Measurements from ENCODE around the gene ROBO2. TPM values are rescaled to one million over a fixed set of nuclear protein-coding genes. Genes with fewer than 3 reads are reported as not detected.

Gene ROBO2
- total RNA-seq, 1 donor from 2014 or later, result 22.7 TPM

GRCh38 chr3:77142578-77142977 lies 102.7 kb downstream of the ROBO2 start:
- Mint-ChIP-seq H3K36me3 (no peaks in the 10 kb centered on the region), H3K27me3 (no peaks in the 10 kb centered on the region), H3K4me1 (ENCODE audit: unreplicated experiment) (peaks cover 9% of the 10 kb centered on the region), H3K9me3 (no peaks in the 10 kb centered on the region), H3K4me3 (no peak overlapping the region), H3K27ac (no peak overlapping the region)
- no peak for DNase-seq (ENCODE audit: extremely low spot score, unreplicated experiment)
- TF ChIP-seq, protein P1, sequence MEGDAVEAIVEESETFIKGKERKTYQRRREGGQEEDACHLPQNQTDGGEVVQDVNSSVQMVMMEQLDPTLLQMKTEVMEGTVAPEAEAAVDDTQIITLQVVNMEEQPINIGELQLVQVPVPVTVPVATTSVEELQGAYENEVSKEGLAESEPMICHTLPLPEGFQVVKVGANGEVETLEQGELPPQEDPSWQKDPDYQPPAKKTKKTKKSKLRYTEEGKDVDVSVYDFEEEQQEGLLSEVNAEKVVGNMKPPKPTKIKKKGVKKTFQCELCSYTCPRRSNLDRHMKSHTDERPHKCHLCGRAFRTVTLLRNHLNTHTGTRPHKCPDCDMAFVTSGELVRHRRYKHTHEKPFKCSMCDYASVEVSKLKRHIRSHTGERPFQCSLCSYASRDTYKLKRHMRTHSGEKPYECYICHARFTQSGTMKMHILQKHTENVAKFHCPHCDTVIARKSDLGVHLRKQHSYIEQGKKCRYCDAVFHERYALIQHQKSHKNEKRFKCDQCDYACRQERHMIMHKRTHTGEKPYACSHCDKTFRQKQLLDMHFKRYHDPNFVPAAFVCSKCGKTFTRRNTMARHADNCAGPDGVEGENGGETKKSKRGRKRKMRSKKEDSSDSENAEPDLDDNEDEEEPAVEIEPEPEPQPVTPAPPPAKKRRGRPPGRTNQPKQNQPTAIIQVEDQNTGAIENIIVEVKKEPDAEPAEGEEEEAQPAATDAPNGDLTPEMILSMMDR (conservative IDR thresholded peaks at IDR 0.05), result no peak

- Mint-ChIP-seq H3K36me3 (no peaks in the 10 kb centered on the region), H3K4me1 (ENCODE audit: unreplicated experiment) (peaks cover 12% of the 10 kb centered on the region), H3K27ac (no peak overlapping the region), H3K27me3 (peaks cover 6% of the 10 kb centered on the region), H3K9me3 (no peaks in the 10 kb centered on the region), H3K4me3 (no peak overlapping the region)
- DNase-seq (ENCODE audit: extremely low spot score, unreplicated experiment), result no peak
- TF ChIP-seq, protein P1 (conservative IDR thresholded peaks at IDR 0.05), result no peak
Observed at GRCh38 chr3:77146004-77146403, 106.1 kb downstream of the ROBO2 start.

DNA sequence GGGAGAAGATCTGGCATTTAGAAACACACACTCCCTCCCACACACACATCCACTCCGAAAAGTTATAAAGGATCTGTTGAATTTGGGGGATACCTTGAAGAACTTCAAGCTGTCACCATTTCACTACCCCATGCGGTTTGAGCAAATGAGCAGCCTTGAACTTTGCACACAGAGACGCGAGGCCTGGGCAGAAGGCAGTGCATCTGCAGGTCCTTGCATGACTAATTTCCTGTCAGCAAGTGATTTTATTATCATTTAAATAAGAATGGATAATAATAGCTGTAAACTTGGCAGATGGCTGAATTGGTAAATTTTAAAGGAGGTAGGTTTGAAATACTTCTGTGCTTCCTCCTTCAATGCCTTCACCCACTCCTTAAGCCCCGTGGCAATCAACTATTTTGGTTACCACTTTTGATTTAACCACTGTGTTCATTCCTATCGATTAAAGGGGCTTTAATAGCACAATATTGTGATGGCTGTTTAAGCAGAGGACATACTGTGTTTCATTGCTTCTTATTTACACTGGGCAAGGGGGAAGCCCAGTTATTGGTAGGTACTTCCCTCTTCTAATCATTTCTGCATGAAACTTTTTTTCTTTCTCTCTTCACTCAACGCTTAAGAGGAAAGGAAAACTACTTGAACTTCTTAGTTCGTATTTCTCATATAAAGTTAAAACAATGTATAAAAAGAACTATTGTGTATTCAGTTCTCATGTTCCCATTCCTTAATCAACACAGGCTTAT lies 108.1 kb downstream of the ROBO2 start:
- no peaks in the 10 kb centered on the region for H3K9me3 Mint-ChIP-seq
- H3K4me3 Mint-ChIP-seq, result no peak overlapping the region
- H3K36me3 Mint-ChIP-seq, result no peaks in the 10 kb centered on the region
- H3K27me3 Mint-ChIP-seq, result peaks cover 6% of the 10 kb centered on the region
- TF ChIP-seq, protein P1 (conservative IDR thresholded peaks at IDR 0.05), result no peak
- no peak for DNase-seq (ENCODE audit: extremely low spot score, unreplicated experiment)
- H3K4me1 Mint-ChIP-seq (ENCODE audit: unreplicated experiment), result peaks cover 12% of the 10 kb centered on the region
- H3K27ac Mint-ChIP-seq, result no peak overlapping the region

DNA sequence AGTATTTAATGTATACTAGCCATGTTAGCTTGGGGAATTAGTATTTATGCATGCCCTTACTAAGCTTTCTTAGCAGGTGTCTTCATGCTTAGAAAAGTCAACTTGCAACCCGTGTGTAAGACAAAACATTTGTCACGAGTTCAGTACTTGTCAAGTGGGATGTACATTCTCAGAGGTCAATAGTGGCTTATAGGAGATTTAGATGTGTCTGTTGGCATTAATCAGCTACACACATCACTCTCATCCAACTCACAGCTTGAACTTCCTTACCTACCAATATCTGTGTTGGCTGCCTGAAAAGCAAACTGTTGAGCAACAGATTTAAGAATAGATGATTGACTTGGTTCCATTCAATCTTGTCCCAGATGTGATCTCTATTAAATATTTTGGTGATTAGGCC lies 109.5 kb downstream of the ROBO2 start:
- H3K27ac Mint-ChIP-seq, result no peak overlapping the region
- H3K4me1 Mint-ChIP-seq (ENCODE audit: unreplicated experiment), result peaks cover 12% of the 10 kb centered on the region
- no peak overlapping the region for H3K4me3 Mint-ChIP-seq
- TF ChIP-seq, protein P1 (conservative IDR thresholded peaks at IDR 0.05), result no peak
- H3K36me3 Mint-ChIP-seq, result no peaks in the 10 kb centered on the region
- no peaks in the 10 kb centered on the region for H3K9me3 Mint-ChIP-seq
- peaks cover 6% of the 10 kb centered on the region for H3K27me3 Mint-ChIP-seq
- DNase-seq (ENCODE audit: extremely low spot score, unreplicated experiment), result no peak

GRCh38 chr3:77150028-77150427 lies 110.1 kb downstream of the ROBO2 start:
- no peak for DNase-seq (ENCODE audit: extremely low spot score, unreplicated experiment)
- TF ChIP-seq, protein P1 (conservative IDR thresholded peaks at IDR 0.05), result no peak
- Mint-ChIP-seq H3K4me1 (ENCODE audit: unreplicated experiment) (peaks cover 12% of the 10 kb centered on the region), H3K4me3 (no peak overlapping the region), H3K36me3 (no peaks in the 10 kb centered on the region), H3K27me3 (peaks cover 6% of the 10 kb centered on the region), H3K27ac (no peak overlapping the region), H3K9me3 (no peaks in the 10 kb centered on the region)

Data from type B pancreatic cell (in vitro differentiated cells).